Measurements from ENCODE around the gene C5orf58.

C5orf58 gene

DNA sequence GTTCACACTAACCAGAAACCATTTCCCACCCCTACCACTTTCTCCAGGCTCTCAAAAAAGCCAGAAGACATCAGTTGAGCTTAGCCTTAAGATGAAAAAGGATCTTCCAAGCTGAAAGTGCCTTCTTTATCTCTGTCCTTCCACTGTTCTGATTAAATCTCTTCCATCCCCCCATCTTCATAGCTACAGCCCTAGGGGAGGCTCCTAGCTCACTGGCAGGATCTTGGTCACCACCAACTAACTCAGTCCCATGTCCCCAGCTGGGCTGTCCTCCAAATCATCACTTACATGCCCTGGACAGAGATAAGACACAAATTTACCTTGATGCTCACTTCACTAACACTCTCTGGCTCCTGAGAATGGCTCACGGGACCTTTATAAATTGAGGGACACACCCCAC is 50.5 kb downstream of the C5orf58 start:
- DNase-seq (ENCODE audit: low read depth): no peak

DNA sequence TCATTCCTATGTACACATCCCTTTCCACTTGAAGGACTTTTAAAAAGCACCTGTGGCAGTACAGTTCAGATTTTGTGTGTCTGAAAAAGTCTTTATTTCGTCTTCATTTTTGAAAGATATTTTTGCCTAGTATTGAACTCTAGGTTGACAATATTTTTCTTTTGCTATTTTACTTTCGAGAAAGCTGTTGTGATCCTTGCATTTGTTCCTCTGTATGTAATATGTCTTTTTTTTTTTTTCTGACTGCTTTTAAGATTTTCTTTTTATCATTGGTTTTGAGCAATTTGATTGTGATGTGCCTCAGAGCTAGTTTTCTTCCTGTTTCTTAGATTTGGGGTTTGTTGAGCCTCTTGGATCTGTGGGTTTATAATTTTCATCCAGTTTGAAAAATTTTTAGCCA is 51.4 kb downstream of the C5orf58 start:
- DNase-seq (ENCODE audit: low read depth): no peak

DNA sequence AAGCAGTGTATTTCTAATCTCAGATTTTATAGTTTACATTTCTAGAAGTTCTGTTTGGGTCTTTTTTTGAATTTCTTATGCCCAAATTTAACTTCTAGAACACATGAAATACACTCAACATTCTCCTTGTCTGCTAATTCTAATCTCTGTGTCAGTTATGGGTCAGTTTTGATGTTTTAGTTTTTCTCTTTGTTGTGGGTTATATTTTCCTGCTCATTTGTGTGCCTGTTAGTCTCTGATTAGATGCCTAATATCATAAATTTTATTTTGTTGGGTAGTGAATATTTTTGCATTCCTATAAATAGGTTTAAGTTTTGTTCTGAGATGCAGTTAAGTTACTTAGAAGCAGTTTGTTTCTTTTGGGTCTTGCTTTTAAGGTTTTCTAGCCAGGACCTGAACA is 52.4 kb downstream of the C5orf58 start:
- no peak for DNase-seq (ENCODE audit: low read depth)

DNA sequence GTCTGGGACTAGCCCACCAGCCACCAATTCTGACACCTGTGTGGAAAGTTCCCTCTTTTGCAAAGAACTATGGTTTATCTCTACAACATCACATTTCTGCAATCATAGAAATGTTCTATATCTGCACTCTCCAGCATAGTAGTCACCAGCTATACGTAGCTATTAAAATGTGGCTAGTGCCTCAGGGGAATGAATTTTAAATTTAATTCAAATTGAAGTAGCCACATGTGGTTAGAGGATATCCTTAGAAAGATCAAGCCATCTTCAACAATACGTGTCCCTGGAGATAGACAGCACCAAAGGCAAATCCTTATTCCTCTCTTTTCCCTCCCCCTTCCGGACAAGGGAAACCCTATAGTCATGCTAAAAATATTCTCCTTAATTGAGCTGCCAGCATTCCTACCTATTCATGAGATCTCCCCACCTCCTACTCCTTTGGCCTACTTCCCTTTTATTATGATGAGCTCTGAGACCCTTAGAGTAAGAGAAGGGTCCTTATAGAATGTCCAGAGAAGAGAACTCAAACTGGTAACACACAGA is 53.7 kb downstream of the C5orf58 start:
- DNase-seq (ENCODE audit: low read depth): no peak

DNA sequence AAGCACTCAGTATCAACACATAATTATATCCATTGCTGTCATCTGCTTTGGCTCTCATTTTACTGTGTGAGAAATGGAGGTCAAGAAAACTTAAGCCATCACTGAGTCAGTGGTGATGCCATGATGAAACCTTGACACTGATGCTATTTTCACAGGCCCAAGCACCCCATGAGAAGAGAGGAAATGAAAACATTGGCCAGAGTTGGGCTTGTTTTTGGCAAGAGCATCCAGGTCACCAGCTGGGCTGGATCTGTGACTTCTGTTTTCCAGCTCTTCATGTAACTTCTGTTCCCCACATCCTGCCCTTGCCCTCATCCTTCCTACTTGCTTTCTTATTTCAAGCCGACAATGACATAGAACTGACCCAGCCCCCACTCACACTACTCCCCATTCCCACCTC is 54.7 kb downstream of the C5orf58 start:
- no peak for DNase-seq (ENCODE audit: low read depth)

DNA sequence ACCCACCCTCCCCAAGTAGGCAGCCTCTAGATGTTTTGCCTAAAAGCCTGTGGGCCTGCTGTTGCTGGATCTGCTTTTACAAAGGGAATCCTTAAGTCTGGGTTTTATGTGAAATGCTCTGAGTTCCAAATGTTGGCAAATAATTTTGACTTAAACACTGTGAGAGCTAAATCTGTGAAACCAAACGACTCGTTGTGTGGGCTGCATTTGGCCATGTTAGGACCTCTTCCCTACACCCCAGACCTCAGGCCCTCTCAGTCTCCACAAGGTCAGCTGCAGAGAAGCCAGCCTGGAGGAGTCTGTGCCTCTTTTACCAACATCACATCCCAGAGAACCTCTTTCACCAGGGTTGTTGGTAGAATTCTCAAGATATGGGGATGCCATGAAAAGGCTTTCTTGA is 55.4 kb downstream of the C5orf58 start:
- no peak for DNase-seq (ENCODE audit: low read depth)

DNA sequence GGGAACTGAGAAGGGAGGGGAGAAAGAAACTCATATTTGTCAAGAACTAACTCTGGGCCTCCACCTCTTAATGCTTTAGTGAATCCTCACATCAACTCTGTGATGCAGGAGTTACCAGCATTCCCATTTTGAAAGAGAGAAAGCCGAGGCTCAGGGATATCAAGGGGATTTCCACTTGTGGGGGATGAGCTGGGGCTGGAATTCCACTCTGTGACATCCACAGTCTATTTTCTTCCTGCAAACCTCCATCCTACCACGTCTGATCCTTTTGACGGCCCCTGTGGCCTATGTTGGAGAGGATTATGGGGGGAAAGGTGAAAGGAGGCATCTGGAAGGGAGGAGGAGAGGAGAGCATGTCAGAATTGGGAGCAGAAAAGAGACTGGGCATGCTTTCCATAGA is 55.8 kb downstream of the C5orf58 start:
- DNase-seq (ENCODE audit: low read depth): no peak

DNA sequence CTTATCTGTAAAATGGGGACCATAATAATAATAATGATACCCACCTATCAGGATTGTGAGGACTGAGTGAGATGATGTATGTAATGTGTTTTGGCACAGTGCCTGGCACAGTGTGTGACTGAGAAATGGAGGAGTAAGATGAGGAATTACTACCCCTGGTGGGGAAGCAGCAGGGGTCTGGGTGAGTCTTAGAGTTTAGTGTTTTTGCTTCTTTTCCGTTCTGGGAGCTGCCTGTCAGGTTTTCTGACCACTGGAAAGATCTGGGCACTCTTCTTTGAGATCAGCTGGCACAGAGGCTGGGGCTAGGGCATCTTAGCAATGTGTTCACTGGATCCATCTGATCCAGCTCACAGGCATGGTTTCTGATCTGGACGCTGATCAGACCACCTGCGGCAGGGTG is 56.3 kb downstream of the C5orf58 start:
- no peak for DNase-seq (ENCODE audit: low read depth)

DNA sequence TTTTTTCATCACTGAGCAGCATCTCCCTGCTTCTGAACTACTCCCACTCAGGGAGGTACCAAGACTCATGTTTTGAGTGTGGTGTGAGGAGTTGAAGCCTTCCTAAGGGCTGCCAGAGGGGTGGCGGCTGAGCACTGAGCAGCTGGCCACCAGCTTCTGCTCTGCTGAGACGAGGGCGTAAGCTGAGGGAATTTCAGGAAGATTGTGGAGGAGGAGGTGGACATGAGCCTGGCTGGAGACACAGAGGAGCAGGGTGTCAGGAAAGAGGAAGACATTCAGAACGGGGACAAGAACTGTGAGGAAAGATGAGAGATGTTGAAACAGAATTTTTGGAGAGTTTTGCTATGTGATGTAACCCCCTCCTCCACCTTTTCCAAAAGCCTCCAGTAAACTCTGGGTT is 57.0 kb downstream of the C5orf58 start:
- no peak for DNase-seq (ENCODE audit: low read depth)

DNA sequence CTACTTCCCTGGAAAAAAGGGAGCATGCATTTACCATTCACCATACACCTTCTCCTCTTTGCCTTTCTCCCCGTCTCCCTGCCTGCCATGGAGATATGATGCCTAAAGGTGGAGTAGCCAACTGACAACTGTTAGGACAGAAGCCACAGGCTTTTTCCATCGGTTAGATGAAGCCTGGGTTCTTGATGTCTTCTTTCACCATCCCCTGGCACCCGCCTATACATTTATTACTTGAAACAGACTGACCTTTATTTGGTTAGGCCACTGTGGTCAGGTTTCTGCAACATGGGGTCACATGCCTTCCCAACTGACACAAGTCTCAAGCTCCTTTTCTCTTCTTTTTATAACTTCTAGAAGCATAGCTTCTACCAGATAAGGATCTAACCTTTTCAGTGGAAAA is 57.7 kb downstream of the C5orf58 start:
- DNase-seq (ENCODE audit: low read depth): no peak

DNA sequence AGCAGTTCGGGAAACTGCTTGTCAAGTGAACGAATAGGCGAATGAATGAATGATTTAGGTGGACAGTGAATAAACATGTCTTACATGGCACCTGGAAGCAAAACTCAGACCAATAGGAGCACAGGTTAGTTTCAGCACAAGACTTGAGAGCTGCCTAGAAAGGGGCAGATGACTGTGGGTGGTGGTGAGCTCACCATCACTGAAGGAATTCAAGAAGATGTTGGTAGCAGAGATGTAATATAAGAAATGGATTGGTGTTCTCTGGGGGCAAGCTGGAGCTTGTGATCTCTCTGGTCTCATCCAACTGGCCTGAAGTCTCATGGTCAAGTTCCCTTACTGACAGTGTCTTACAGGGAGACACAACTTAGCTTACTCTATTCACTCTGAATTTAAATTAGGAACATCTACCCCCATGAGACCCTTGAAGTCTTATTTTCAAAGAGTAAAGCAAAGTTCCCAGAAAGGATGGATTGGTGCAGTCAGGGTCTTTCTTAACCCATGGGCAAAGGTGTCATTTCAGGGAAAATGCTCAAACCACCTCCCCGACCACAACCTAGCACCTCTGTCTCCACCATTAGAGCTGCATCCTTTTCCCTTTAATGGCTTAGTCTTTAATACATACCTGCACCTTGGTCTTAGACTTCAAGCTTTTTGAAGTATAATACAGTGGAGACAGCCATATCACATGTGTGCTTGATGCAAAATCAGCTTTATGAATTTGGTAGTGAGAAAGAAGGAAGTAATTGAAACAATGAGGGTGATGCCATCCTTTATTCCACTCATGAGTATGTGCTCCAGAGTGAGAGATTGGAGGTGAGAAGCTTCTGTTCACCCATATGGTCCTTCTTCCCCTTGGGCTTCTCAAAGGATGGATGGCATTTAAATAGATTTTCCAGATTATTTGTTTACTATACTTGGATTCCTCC is 59.7 kb downstream of the C5orf58 start:
- no peak for DNase-seq (ENCODE audit: low read depth)

DNA sequence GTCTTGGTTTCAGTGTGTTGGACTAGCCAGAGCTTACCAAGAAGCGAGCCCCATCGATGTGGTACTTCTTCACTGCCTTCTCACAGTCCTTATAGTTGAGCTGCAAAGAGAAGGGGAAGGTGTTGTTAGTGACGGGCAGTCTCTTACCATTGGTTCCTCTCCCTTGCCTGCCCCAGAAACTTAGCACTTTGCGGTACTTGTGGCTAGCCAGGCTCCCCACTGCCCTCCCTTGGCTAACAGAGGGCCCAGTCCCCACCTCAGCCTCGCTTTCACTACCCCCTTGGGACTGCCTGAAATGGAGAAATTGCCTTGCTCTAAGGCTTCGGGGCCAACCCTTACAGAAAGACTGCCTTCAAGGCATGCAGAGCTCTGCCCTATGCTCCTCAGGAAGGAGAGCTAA is 60.5 kb downstream of the C5orf58 start:
- no peak for DNase-seq (ENCODE audit: low read depth)

DNA sequence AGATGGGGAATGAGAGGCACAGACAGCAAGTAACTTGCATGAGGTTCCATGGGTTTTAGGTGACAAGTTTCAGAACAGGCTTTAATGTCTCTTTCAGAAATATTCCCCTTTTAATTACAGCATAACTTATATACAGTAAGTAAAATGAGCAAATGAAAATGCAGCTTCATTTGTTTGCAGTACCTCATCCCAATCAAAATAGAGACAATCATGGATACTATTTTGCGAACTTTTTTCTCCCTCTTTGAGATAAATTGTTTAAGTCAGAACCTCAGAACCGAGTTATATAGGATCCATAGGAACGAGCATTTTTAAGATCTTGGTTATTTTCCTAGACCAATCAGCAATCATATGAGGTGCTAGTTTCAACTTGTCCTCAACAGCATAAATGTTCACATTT is 61.3 kb downstream of the C5orf58 start:
- no peak for DNase-seq (ENCODE audit: low read depth)

DNA sequence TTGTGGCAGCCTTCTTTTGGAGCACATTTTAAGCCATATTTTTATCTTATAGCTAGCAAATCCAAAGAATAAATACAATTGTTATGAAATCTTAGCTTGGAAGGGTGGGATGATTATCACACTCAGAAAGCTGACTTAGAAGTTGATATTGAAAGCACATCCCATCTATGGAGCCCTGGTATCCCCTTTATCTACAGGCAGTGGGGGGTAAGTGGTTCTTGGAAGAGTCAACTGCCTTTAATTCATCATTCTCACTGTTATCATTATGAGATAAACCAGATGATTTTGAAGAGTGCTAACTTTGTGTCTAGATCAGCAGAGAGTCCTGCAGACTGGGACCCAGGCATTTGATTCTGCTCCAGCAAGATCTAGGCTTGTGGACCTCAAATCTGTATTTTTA is 61.8 kb downstream of the C5orf58 start:
- DNase-seq (ENCODE audit: low read depth): no peak
